ENCODE data around the gene UCK1. TPM values are rescaled to one million over a fixed set of nuclear protein-coding genes. Genes with fewer than 3 reads are reported as not detected.
A peak's percentile ranks its signal among the peaks of the same experiment; 100 is the strongest.

UCK1 gene
- total RNA-seq, 1 donor from 2014 or later: 30.7 TPM

DNA sequence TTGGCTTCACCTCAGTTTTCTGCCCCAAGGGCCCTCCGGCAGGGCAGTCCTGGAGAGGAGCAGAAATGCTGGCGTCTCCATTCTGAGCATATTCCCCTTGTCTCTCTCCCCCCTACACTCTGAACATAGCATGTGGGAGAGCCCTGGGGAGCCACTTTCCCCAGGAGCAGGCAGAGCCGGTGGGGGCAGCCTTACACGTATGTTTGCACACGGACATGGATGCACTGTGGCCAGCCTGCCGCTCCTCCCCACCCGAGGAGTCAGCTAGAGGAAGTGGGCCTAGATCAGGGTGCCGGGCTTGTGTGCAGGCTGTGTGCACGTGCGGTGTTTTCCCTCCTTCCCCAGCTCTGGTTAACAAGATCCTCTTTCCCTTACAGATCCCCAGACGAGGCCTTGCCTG, 53.7 kb downstream of the UCK1 start:
- H4K20me1 ChIP-seq (ENCODE audit: low read depth): peaks cover 90% of the 10 kb centered on the region
- peaks cover 33% of the 10 kb centered on the region for H3F3A ChIP-seq (ENCODE audit: low read depth)
- H3K9ac ChIP-seq: no peak overlapping the region
- H3K27me3 ChIP-seq: no peaks in the 10 kb centered on the region
- H2AFZ ChIP-seq (replicated peaks): no peak overlapping the region
- no peak overlapping the region for H3K4me3 ChIP-seq
- peaks cover 24% of the 10 kb centered on the region for H3K36me3 ChIP-seq
- H3K4me3 Mint-ChIP-seq: no peak overlapping the region
- no peaks in the 10 kb centered on the region for H3K4me1 ChIP-seq
- H3K36me3 Mint-ChIP-seq: peaks cover 43% of the 10 kb centered on the region
- TF ChIP-seq EZH2 (IDR thresholded peaks at IDR 0.05) (no peak), EZH2phosphoT487 (IDR thresholded peaks at IDR 0.05) (no peak)
- TF ChIP-seq, protein P1, sequence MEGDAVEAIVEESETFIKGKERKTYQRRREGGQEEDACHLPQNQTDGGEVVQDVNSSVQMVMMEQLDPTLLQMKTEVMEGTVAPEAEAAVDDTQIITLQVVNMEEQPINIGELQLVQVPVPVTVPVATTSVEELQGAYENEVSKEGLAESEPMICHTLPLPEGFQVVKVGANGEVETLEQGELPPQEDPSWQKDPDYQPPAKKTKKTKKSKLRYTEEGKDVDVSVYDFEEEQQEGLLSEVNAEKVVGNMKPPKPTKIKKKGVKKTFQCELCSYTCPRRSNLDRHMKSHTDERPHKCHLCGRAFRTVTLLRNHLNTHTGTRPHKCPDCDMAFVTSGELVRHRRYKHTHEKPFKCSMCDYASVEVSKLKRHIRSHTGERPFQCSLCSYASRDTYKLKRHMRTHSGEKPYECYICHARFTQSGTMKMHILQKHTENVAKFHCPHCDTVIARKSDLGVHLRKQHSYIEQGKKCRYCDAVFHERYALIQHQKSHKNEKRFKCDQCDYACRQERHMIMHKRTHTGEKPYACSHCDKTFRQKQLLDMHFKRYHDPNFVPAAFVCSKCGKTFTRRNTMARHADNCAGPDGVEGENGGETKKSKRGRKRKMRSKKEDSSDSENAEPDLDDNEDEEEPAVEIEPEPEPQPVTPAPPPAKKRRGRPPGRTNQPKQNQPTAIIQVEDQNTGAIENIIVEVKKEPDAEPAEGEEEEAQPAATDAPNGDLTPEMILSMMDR (IDR thresholded peaks at IDR 0.05): no peak
- H3K9me3 ChIP-seq (ENCODE audit: low read depth): no peaks in the 10 kb centered on the region
- no peaks in the 10 kb centered on the region for H3K4me1 Mint-ChIP-seq
- peaks cover 10% of the 10 kb centered on the region for H3K27me3 Mint-ChIP-seq (ENCODE audit: insufficient read depth, low read depth)
- H3K9me3 Mint-ChIP-seq: no peaks in the 10 kb centered on the region
- H3K27ac Mint-ChIP-seq: no peak overlapping the region
- H3K27ac ChIP-seq: peak overlapping the region; percentile 53
- no peak overlapping the region for H3K4me2 ChIP-seq
- H3K79me2 ChIP-seq (ENCODE audit: low read depth): peaks cover 55% of the 10 kb centered on the region
- no peak for DNase-seq (ENCODE audit: low spot score)

DNA sequence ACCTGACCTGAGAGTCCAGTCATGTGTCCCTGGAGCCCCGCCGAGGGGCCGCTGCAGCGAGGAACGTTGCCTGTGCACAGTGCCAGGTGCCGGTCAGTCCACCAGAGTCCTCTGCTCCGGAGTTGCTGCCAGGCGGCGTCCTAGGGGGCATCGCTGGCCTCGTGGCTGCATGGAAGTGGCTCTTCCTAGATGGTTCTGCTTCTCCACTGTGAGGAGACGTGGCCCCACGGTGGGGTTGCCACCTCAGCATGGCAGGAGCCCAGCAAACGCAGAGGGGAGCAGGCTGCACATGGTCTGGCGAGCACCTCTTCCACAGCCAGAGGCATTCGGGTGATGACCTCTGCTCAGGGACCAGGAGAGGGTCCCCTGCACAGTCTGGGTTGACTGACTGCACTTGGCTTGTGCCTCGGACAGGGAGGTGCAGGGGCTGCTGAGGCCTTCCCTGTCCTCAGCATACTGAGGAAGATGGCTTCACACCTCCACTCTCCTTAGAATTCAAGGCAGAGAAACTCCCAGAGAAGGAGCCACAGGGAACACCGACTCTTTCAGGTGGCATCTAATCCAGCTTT, 54.2 kb downstream of the UCK1 start:
- no peak overlapping the region for H2AFZ ChIP-seq (replicated peaks)

DNA sequence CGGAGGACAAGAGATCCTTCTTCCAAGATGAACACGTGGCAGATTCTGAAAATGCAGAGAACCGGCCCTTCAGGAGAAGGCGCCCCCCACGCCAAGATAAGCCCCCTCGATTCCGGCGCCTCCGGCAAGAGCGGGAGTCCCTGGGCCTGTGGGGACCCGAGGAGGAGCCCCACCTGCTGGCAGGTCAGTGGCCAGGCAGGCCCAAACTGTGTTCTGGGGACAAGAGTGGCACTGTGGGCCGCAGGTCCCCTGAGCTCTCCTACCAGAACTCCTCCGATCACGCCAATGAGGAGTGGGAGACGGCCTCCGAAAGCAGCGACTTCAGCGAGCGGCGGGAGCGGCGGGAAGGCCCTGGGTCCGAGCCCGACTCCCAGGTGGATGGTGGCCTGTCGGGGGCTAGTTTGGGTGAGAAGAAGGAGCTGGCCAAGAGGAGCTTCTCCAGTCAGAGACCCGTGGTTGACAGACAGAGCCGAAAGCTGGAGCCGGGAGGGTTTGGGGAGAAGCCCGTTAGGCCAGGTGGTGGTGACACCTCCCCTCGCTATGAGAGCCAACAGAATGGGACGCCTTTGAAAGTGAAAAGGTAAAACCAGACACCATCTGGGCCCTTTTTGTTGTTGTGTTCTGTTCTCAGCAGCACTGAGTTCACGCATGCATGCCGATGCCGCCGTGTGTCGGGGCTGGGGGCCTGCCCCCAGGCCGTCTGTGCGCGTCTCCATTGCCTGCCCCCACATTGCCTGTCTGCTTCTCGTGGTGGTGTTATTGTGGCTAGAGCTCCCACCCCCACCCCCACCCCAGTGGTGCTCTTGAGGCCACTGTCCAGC, 54.9 kb downstream of the UCK1 start:
- Histone ChIP-seq H2AFZ (replicated peaks) (no peak overlapping the region), H3K4me2 (no peak overlapping the region), H3K4me3 (no peak overlapping the region), H3K9me3 (ENCODE audit: low read depth) (no peaks in the 10 kb centered on the region), H3K27me3 (no peaks in the 10 kb centered on the region), H3K4me1 (no peaks in the 10 kb centered on the region), H4K20me1 (ENCODE audit: low read depth) (peaks cover 97% of the 10 kb centered on the region), H3K27ac (peak overlapping the region; percentile 63), H3F3A (ENCODE audit: low read depth) (peaks cover 33% of the 10 kb centered on the region), H3K9ac (no peak overlapping the region), H3K36me3 (peaks cover 30% of the 10 kb centered on the region), H3K79me2 (ENCODE audit: low read depth) (peaks cover 61% of the 10 kb centered on the region)
- no peaks in the 10 kb centered on the region for H3K9me3 Mint-ChIP-seq
- H3K27me3 Mint-ChIP-seq (ENCODE audit: insufficient read depth, low read depth): peaks cover 8% of the 10 kb centered on the region
- no peak overlapping the region for H3K4me3 Mint-ChIP-seq
- H3K4me1 Mint-ChIP-seq: no peaks in the 10 kb centered on the region
- TF ChIP-seq EZH2 (IDR thresholded peaks at IDR 0.05): no peak
- TF ChIP-seq, protein P1 (IDR thresholded peaks at IDR 0.05): peak; percentile 46
- H3K36me3 Mint-ChIP-seq: peaks cover 39% of the 10 kb centered on the region
- DNase-seq (ENCODE audit: low spot score): peak; percentile 25
- H3K27ac Mint-ChIP-seq: no peak overlapping the region

More for the DNA sequence above, 54.2 kb downstream of the UCK1 start:
- peaks cover 8% of the 10 kb centered on the region for H3K27me3 Mint-ChIP-seq (ENCODE audit: insufficient read depth, low read depth)
- TF ChIP-seq, protein P1 (IDR thresholded peaks at IDR 0.05): no peak
- TF ChIP-seq EZH2 (IDR thresholded peaks at IDR 0.05) (no peak), EZH2phosphoT487 (IDR thresholded peaks at IDR 0.05) (no peak)
- Histone ChIP-seq H3K79me2 (ENCODE audit: low read depth) (peaks cover 61% of the 10 kb centered on the region), H3K27me3 (no peaks in the 10 kb centered on the region), H3K27ac (peak overlapping the region; percentile 53), H4K20me1 (ENCODE audit: low read depth) (peaks cover 90% of the 10 kb centered on the region), H3K4me3 (no peak overlapping the region), H3K36me3 (peaks cover 28% of the 10 kb centered on the region), H3K4me2 (no peak overlapping the region), H3K4me1 (no peaks in the 10 kb centered on the region), H3F3A (ENCODE audit: low read depth) (peaks cover 33% of the 10 kb centered on the region), H3K9me3 (ENCODE audit: low read depth) (no peaks in the 10 kb centered on the region), H3K9ac (no peak overlapping the region)
- no peak for DNase-seq (ENCODE audit: low spot score)
- no peaks in the 10 kb centered on the region for H3K9me3 Mint-ChIP-seq
- H3K4me1 Mint-ChIP-seq: no peaks in the 10 kb centered on the region
- no peak overlapping the region for H3K27ac Mint-ChIP-seq
- H3K4me3 Mint-ChIP-seq: no peak overlapping the region
- H3K36me3 Mint-ChIP-seq: peaks cover 41% of the 10 kb centered on the region
